K562 (cell line): ENCODE data around the gene MALSU1.

Experiments
- CTCF ChIP-seq, 3 experiments: IDR thresholded peaks in 2 of 3; conservative IDR thresholded peaks in 1 of 3; 2 replicates each; pipeline ENCODE4 v1.5.1; 2011 to 2012; ENCODE audit warnings: low read length in 3 of 3, mild to moderate bottlenecking in 3 of 3, control low read depth in 2 of 3, improper control_type of control experiment in 1 of 3, inconsistent platforms in 1 of 3, low read depth in 1 of 3, mixed read lengths in 1 of 3, moderate library complexity in 1 of 3; ENCODE audit not compliant: insufficient read depth in 2 of 3
- E2F6 ChIP-seq, 2 experiments: IDR thresholded peaks; 2 replicates each; pipeline ENCODE4 v1.6.1; 2011; ENCODE audit warnings: borderline replicate concordance in 1 of 2, control low read depth in 1 of 2, low read depth in 1 of 2, low read length in 1 of 2, mild to moderate bottlenecking in 1 of 2, mixed read lengths in 1 of 2, moderate library complexity in 1 of 2; ENCODE audit not compliant: insufficient read depth in 1 of 2, insufficient read length in 1 of 2, poor library complexity in 1 of 2, severe bottlenecking in 1 of 2; ENCODE audit errors: extremely low read depth in 1 of 2
- MEF2A ChIP-seq: IDR thresholded peaks from 2 replicates; pipeline ENCODE4 v1.6.1; 2011; ENCODE audit warnings: low read depth, mild to moderate bottlenecking, low read length, moderate library complexity; ENCODE audit not compliant: control insufficient read depth
- MYBL2 ChIP-seq, 2 experiments: fragments of 450-650 bp in 1 of 2; sonication (generic) in 1 of 2; formaldehyde crosslinking in 1 of 2; IDR thresholded peaks; 2 replicates each; pipeline versions ENCODE4 v1.6.1 to v1.8.1; 2017 to 2022; ENCODE audit warnings: borderline replicate concordance in 1 of 2, inconsistent platforms in 1 of 2, low read depth in 1 of 2, mild to moderate bottlenecking in 1 of 2, missing genetic modification reagents in 1 of 2, moderate library complexity in 1 of 2
- TAF1 ChIP-seq: IDR thresholded peaks from 2 replicates; pipeline ENCODE4 v1.6.1; 2011; ENCODE audit warnings: mild to moderate bottlenecking, low read length, moderate library complexity; ENCODE audit not compliant: insufficient read depth, control insufficient read depth, severe bottlenecking; ENCODE audit errors: extremely low read depth
- TGIF2 ChIP-seq: sonication (generic); formaldehyde crosslinking; IDR thresholded peaks from 2 replicates; pipeline ENCODE4 v1.8.1; 2022; ENCODE audit warnings: mild to moderate bottlenecking, missing genetic modification reagents, moderate library complexity
- ZNF274 ChIP-seq: IDR thresholded peaks from 2 replicates; pipeline ENCODE4 v1.6.1; 2011; ENCODE audit warnings: low read depth, mild to moderate bottlenecking, low read length, moderate library complexity, borderline replicate concordance
- ZNF592 ChIP-seq: fragments of 450-650 bp; IDR thresholded peaks from 2 replicates; pipeline ENCODE4 v1.6.1; 2017; ENCODE audit warnings: antibody characterized with exemption, mild to moderate bottlenecking

DNA sequence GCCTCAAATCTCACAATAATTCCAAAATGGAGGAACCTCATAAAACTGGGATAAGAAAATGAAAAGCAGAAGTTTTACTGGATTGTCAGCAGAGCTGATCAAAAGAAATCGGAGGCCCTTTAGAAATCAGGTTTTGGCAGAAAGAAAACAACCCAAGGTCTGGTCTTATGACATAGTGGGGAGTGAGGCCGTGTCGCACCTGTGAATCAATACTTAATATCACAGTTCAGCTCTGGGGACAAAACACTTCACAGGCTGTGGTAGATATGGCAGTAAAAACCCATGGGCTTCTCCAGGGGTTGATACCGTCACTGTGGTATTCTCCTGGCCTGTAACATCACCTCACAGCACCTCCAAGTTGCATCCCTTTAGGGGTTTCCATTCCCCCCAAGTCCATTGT is 6.5 kb upstream of the MALSU1 start:
- no peak for TF ChIP-seq CTCF (IDR thresholded peaks at IDR 0.05 in 2 of 3, conservative IDR thresholded peaks at IDR 0.05 in 1 of 3; ENCODE audit: insufficient read depth in 2 of 3, low read depth in 1 of 3, low read length in 3 of 3)
- TF ChIP-seq MEF2A: no peak
- no peak for TF ChIP-seq E2F6 (IDR thresholded peaks at IDR 0.05; ENCODE audit: borderline replicate concordance in 1 of 2, extremely low read depth in 1 of 2, insufficient read depth in 1 of 2, insufficient read length in 1 of 2, low read depth in 1 of 2, low read length in 1 of 2, poor library complexity in 1 of 2, severe bottlenecking in 1 of 2)
- TF ChIP-seq MYBL2 (IDR thresholded peaks at IDR 0.05; ENCODE audit: low read depth): no peak
- TF ChIP-seq MYBL2 (CRISPR knock-in tag; IDR thresholded peaks at IDR 0.05; ENCODE audit: borderline replicate concordance): no peak
- TF ChIP-seq ZNF592: no peak
- no peak for TF ChIP-seq ZNF274
- no peak for TF ChIP-seq TGIF2 (CRISPR knock-in tag)
- TF ChIP-seq TAF1: no peak
